Measurements from ENCODE around the gene VAT1L. TPM values are rescaled to one million over a fixed set of nuclear protein-coding genes. Genes with fewer than 3 reads are reported as not detected.

VAT1L gene
- total and polyA plus RNA-seq, 5 donors from 2014 or later = not detected

- Mint-ChIP-seq H3K27ac (no peak overlapping the region), H3K27me3 (peaks cover 35% of the 10 kb centered on the region), H3K4me3 (no peak overlapping the region), H3K9me3 (peaks cover 0 to 2% (median 0%) of the 10 kb centered on the region in 7 donors), H3K4me1 (no peaks in the 10 kb centered on the region), H3K36me3 (no peaks in the 10 kb centered on the region)
- DNase-seq = no peak
- ATAC-seq (ENCODE audit: low read depth in 2 of 2) = no peak
- Histone ChIP-seq H3K27me3 (ENCODE audit: control insufficient read depth, insufficient read depth, low read length) (no peaks in the 10 kb centered on the region), H3K36me3 (ENCODE audit: control insufficient read depth, insufficient read depth, low read length) (no peaks in the 10 kb centered on the region), H3K4me1 (ENCODE audit: control insufficient read depth, insufficient read depth, low read length, poor library complexity, severe bottlenecking) (no peaks in the 10 kb centered on the region), H3K9me3 (ENCODE audit: control insufficient read depth in 2 of 2, low read length in 2 of 2) (no peaks in the 10 kb centered on the region), H3K27ac (ENCODE audit: insufficient read depth, low read length, poor library complexity, severe bottlenecking) (no peak overlapping the region), H3K4me3 (ENCODE audit: low read depth, low read length) (no peak overlapping the region)
Observed at GRCh38 chr16:77965346-77965745, 177.0 kb downstream of the VAT1L start.

GRCh38 chr16:77967054-77967904 is 178.9 kb downstream of the VAT1L start:
- Mint-ChIP-seq H3K4me1 (no peaks in the 10 kb centered on the region), H3K36me3 (no peaks in the 10 kb centered on the region), H3K27me3 (peaks cover 37% of the 10 kb centered on the region), H3K9me3 (peaks cover 0 to 2% (median 0%) of the 10 kb centered on the region in 7 donors), H3K27ac (no peak overlapping the region), H3K4me3 (no peak overlapping the region)
- no peaks in the 10 kb centered on the region for H3K27me3 ChIP-seq (ENCODE audit: control insufficient read depth, insufficient read depth, low read length)
- DNase-seq (no peak), ATAC-seq (ENCODE audit: low read depth in 2 of 2) (no peak)
- H3K36me3 ChIP-seq (ENCODE audit: control insufficient read depth, insufficient read depth, low read length) = no peaks in the 10 kb centered on the region
- no peaks in the 10 kb centered on the region for H3K4me1 ChIP-seq (ENCODE audit: control insufficient read depth, insufficient read depth, low read length, poor library complexity, severe bottlenecking)
- H3K27ac ChIP-seq (ENCODE audit: insufficient read depth, low read length, poor library complexity, severe bottlenecking) = no peak overlapping the region
- H3K4me3 ChIP-seq (ENCODE audit: low read depth, low read length) = no peak overlapping the region
- H3K9me3 ChIP-seq (ENCODE audit: control insufficient read depth in 2 of 2, low read length in 2 of 2) = no peaks in the 10 kb centered on the region

DNA sequence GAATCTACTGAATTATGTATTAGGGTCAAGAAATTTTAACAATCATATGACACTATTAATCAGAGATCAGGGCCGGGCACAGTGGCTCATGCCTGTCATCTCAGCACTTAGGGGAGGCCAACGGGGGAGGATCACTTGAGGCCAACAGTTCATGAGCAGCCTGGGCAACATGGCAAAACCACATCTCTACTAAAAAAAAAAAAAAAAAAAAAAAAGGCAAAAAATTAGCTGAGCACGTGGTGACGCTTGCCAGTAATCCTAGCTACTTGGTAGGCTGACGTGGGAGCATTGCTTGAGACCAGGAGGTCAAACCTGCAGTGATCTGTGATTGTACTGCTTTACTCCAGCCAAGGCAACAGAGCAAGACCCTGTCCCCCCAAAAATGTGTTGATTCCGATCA is 181.5 kb downstream of the VAT1L start:
- Mint-ChIP-seq H3K9me3 (no peaks in the 10 kb centered on the region), H3K27me3 (peaks cover 26% of the 10 kb centered on the region), H3K27ac (no peak overlapping the region), H3K4me3 (no peak overlapping the region), H3K4me1 (no peaks in the 10 kb centered on the region), H3K36me3 (no peaks in the 10 kb centered on the region)
- no peak overlapping the region for H3K4me3 ChIP-seq (ENCODE audit: low read depth, low read length)
- no peak overlapping the region for H3K27ac ChIP-seq (ENCODE audit: insufficient read depth, low read length, poor library complexity, severe bottlenecking)
- DNase-seq (no peak), ATAC-seq (ENCODE audit: low read depth in 2 of 2) (no peak)
- H3K4me1 ChIP-seq (ENCODE audit: control insufficient read depth, insufficient read depth, low read length, poor library complexity, severe bottlenecking) = no peaks in the 10 kb centered on the region
- no peaks in the 10 kb centered on the region for H3K27me3 ChIP-seq (ENCODE audit: control insufficient read depth, insufficient read depth, low read length)
- no peaks in the 10 kb centered on the region for H3K9me3 ChIP-seq (ENCODE audit: control insufficient read depth in 2 of 2, low read length in 2 of 2)
- no peaks in the 10 kb centered on the region for H3K36me3 ChIP-seq (ENCODE audit: control insufficient read depth, insufficient read depth, low read length)

- Mint-ChIP-seq H3K9me3 (no peaks in the 10 kb centered on the region), H3K4me1 (no peaks in the 10 kb centered on the region), H3K27ac (no peak overlapping the region), H3K36me3 (no peaks in the 10 kb centered on the region), H3K4me3 (no peak overlapping the region), H3K27me3 (peaks cover 26% of the 10 kb centered on the region)
- Histone ChIP-seq H3K4me3 (ENCODE audit: low read depth, low read length) (no peak overlapping the region), H3K27me3 (ENCODE audit: control insufficient read depth, insufficient read depth, low read length) (no peaks in the 10 kb centered on the region), H3K9me3 (ENCODE audit: control insufficient read depth in 2 of 2, low read length in 2 of 2) (no peaks in the 10 kb centered on the region), H3K4me1 (ENCODE audit: control insufficient read depth, insufficient read depth, low read length, poor library complexity, severe bottlenecking) (no peaks in the 10 kb centered on the region), H3K36me3 (ENCODE audit: control insufficient read depth, insufficient read depth, low read length) (no peaks in the 10 kb centered on the region), H3K27ac (ENCODE audit: insufficient read depth, low read length, poor library complexity, severe bottlenecking) (no peak overlapping the region)
- ATAC-seq (ENCODE audit: low read depth in 2 of 2) (no peak), DNase-seq (no peak)
Observed at GRCh38 chr16:77970371-77970770, 182.0 kb downstream of the VAT1L start.

GRCh38 chr16:77971306-77972061 is 183.1 kb downstream of the VAT1L start:
- H3K4me1 ChIP-seq (ENCODE audit: control insufficient read depth, insufficient read depth, low read length, poor library complexity, severe bottlenecking) = no peaks in the 10 kb centered on the region
- no peak for ATAC-seq (ENCODE audit: low read depth in 2 of 2)
- no peak overlapping the region for H3K4me3 ChIP-seq (ENCODE audit: low read depth, low read length)
- peak; percentile 48 to 67 (median 50) for DNase-seq
- H3K27ac Mint-ChIP-seq = no peak overlapping the region
- H3K27ac ChIP-seq (ENCODE audit: insufficient read depth, low read length, poor library complexity, severe bottlenecking) = no peak overlapping the region
- peaks cover 21% of the 10 kb centered on the region for H3K27me3 Mint-ChIP-seq
- no peaks in the 10 kb centered on the region for H3K4me1 Mint-ChIP-seq
- H3K9me3 Mint-ChIP-seq = no peaks in the 10 kb centered on the region
- H3K36me3 ChIP-seq (ENCODE audit: control insufficient read depth, insufficient read depth, low read length) = no peaks in the 10 kb centered on the region
- no peaks in the 10 kb centered on the region for H3K27me3 ChIP-seq (ENCODE audit: control insufficient read depth, insufficient read depth, low read length)
- no peak overlapping the region for H3K4me3 Mint-ChIP-seq
- H3K9me3 ChIP-seq (ENCODE audit: control insufficient read depth in 2 of 2, low read length in 2 of 2) = no peaks in the 10 kb centered on the region
- H3K36me3 Mint-ChIP-seq = no peaks in the 10 kb centered on the region

DNA sequence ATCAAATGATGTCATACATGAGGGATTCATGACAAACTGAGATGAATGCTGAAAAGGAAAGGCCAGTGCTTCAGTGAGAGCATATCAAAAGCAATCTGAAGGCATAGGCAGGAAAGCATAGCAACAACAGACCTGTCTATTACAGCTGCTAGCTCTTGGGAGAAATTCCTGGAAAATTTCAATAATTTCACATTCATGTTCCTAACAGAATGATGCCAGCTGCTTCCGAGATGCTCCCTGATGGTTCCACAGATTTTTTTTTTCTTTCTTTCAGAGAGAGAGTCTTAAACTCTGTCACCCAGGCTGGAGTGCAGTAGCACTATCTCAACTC is 183.7 kb downstream of the VAT1L start:
- Mint-ChIP-seq H3K4me1 (no peaks in the 10 kb centered on the region), H3K4me3 (no peak overlapping the region), H3K27ac (no peak overlapping the region), H3K36me3 (no peaks in the 10 kb centered on the region), H3K27me3 (peaks cover 19% of the 10 kb centered on the region), H3K9me3 (no peaks in the 10 kb centered on the region)
- Histone ChIP-seq H3K4me3 (ENCODE audit: low read depth, low read length) (no peak overlapping the region), H3K27ac (ENCODE audit: insufficient read depth, low read length, poor library complexity, severe bottlenecking) (no peak overlapping the region), H3K4me1 (ENCODE audit: control insufficient read depth, insufficient read depth, low read length, poor library complexity, severe bottlenecking) (no peaks in the 10 kb centered on the region), H3K27me3 (ENCODE audit: control insufficient read depth, insufficient read depth, low read length) (no peaks in the 10 kb centered on the region), H3K9me3 (ENCODE audit: control insufficient read depth in 2 of 2, low read length in 2 of 2) (no peaks in the 10 kb centered on the region), H3K36me3 (ENCODE audit: control insufficient read depth, insufficient read depth, low read length) (no peaks in the 10 kb centered on the region)
- DNase-seq = no peak
- ATAC-seq (ENCODE audit: low read depth in 2 of 2) = no peak

- Mint-ChIP-seq H3K36me3 (no peaks in the 10 kb centered on the region), H3K4me1 (no peaks in the 10 kb centered on the region), H3K27ac (no peak overlapping the region), H3K4me3 (no peak overlapping the region), H3K27me3 (peaks cover 9% of the 10 kb centered on the region), H3K9me3 (no peaks in the 10 kb centered on the region)
- no peak for ATAC-seq (ENCODE audit: low read depth in 2 of 2)
- Histone ChIP-seq H3K36me3 (ENCODE audit: control insufficient read depth, insufficient read depth, low read length) (no peaks in the 10 kb centered on the region), H3K4me3 (ENCODE audit: low read depth, low read length) (no peak overlapping the region), H3K27ac (ENCODE audit: insufficient read depth, low read length, poor library complexity, severe bottlenecking) (no peak overlapping the region), H3K27me3 (ENCODE audit: control insufficient read depth, insufficient read depth, low read length) (no peaks in the 10 kb centered on the region), H3K4me1 (ENCODE audit: control insufficient read depth, insufficient read depth, low read length, poor library complexity, severe bottlenecking) (no peaks in the 10 kb centered on the region), H3K9me3 (ENCODE audit: control insufficient read depth in 2 of 2, low read length in 2 of 2) (no peaks in the 10 kb centered on the region)
- no peak for DNase-seq
Observed at GRCh38 chr16:77974883-77975282, 186.5 kb downstream of the VAT1L start.

DNA sequence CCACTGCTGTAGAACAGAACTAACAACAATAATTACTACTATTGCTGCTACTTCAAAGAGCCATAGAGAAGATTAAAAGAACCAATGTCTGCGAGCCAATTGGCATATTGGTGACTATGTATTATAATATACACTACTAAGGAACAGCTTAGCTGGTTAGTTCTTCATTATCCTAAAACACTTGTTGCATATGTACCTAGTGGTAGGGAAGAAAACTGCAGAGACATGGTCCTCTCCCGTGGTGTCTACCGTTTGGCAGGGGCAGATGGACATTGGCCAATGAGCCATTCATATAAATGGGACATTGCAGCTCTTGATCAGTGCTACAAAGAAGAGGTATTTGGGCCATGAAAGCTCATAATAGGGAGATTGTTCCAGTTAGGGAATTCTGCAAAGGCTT is 187.6 kb downstream of the VAT1L start:
- no peak overlapping the region for H3K4me3 Mint-ChIP-seq
- no peak for DNase-seq

More for the DNA sequence above, 187.6 kb downstream of the VAT1L start:
- H3K9me3 Mint-ChIP-seq = no peaks in the 10 kb centered on the region
- H3K36me3 Mint-ChIP-seq = no peaks in the 10 kb centered on the region
- H3K27ac Mint-ChIP-seq = no peak overlapping the region
- peaks cover 4% of the 10 kb centered on the region for H3K27me3 Mint-ChIP-seq
- Histone ChIP-seq H3K4me3 (ENCODE audit: low read depth, low read length) (no peak overlapping the region), H3K9me3 (ENCODE audit: control insufficient read depth in 2 of 2, low read length in 2 of 2) (no peaks in the 10 kb centered on the region), H3K36me3 (ENCODE audit: control insufficient read depth, insufficient read depth, low read length) (no peaks in the 10 kb centered on the region), H3K27me3 (ENCODE audit: control insufficient read depth, insufficient read depth, low read length) (no peaks in the 10 kb centered on the region), H3K4me1 (ENCODE audit: control insufficient read depth, insufficient read depth, low read length, poor library complexity, severe bottlenecking) (no peaks in the 10 kb centered on the region), H3K27ac (ENCODE audit: insufficient read depth, low read length, poor library complexity, severe bottlenecking) (no peak overlapping the region)
- ATAC-seq (ENCODE audit: low read depth in 2 of 2) = no peak
- no peaks in the 10 kb centered on the region for H3K4me1 Mint-ChIP-seq

All from CD4-positive, CD25-positive, alpha-beta regulatory T cell (primary cell).